ENCODE results near the gene KRTAP25-1.

The KRTAP25-1 gene, protein sequence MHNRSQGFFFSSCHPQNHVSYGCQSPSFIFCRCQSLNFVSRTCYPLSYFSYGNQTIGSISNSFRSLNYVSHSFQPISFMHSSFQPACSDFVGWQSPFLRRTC

GRCh38 chr21:30289215-30289614 is at the start of gene KRTAP25-1:
Gene KRTAP25-1, minus strand, starts transcription at chr21:30289514. Its CDS starts 24 bp downstream, at chr21:30289490.
- no peak for FAIRE-seq

- FAIRE-seq: no peak
These were observed 49.4 kb upstream of the KRTAP25-1 start for GRCh38 chr21:30338717-30339116.

DNA sequence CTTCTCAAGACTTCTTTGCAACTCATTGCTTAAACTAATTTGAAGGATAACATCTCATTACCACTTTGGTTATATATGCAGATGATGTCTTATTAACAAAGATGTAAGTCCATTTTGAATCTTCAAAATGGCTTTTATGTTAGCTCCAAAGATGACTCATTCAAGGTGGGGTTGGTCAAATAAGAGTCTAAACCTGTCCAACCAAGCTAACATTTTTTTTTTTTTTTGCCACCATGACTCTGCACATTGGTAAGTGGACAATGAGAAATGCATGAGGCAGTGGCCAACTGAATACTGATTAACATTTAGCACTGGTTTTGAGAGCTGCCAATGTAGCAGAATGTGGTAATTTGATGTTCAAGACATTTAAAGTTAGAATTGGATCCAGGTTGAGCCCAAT is 48.5 kb upstream of the KRTAP25-1 start:
- no peak for FAIRE-seq

DNA sequence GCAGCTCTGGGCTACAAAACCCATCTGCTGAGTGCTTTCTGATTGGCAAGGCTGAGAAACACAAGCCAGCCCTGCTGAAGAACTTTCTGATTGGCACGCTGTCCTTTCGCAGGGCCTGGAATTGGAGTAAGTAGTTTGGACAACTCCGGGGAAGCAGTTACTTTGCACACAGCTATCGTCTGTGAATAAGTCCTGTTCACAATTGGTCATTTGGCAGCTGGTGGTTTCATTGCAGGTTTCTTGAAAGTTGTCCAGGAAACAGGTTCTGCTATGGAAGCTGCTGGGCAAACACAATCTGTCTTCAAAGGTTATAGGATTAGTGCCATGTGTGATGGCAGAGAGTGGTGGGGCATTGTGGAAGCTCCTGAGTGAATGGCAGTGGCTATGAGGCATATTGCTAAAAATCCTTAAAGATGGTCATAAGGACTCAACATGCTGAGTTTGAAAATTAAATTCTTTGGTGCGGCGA is 48.0 kb upstream of the KRTAP25-1 start, which contains the start of gene KRTAP27-1:
Gene KRTAP27-1, minus strand, starts transcription at position 419 of the 469 bp plus-strand sequence. Its CDS starts 26 bp downstream, at position 393.
- FAIRE-seq: no peak

DNA sequence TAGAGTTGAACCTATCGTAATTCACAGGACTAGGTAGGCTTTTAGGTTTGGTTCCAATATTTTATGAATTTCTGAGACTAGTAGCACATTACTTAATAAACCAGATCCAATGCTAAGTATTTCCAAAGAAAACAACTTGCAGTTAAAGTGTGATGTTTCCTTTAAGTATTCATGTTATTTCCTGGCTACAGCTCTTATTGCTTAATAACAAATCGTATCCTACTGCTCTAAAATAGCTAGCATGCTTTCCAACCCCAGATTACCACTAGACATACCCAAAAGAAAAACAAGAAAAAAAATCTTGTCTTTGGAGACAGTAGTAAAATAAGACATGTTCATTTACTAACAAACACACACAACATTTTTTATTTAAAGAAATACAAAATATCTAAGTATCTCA is 47.3 kb upstream of the KRTAP25-1 start:
- peak; percentile 15 for FAIRE-seq

GRCh38 chr21:30333736-30334135 is 44.4 kb upstream of the KRTAP25-1 start:
- FAIRE-seq: no peak

GRCh38 chr21:30332681-30333080 is 43.4 kb upstream of the KRTAP25-1 start:
- FAIRE-seq: no peak

- FAIRE-seq: no peak
These were observed 40.0 kb upstream of the KRTAP25-1 start for GRCh38 chr21:30329203-30329875.

DNA sequence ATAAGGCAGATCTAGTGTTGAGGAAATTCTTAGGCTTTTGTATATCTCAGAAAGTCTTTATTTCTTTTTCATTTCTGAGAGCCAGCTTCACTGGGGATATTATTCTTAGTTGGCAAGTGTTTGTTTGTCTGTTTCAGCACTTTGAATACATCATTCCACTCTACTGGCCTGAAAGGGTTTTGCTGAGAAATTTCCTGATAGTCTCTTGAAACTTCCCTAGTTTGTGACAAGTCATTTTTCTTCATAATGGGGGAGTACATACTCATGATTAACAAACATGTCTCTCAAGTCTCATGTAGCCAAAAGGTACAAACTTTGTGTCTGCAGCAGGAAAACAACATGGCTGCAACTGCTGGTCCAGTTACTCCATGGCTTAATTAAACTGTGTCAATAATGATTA is 37.1 kb upstream of the KRTAP25-1 start:
- FAIRE-seq: no peak

DNA sequence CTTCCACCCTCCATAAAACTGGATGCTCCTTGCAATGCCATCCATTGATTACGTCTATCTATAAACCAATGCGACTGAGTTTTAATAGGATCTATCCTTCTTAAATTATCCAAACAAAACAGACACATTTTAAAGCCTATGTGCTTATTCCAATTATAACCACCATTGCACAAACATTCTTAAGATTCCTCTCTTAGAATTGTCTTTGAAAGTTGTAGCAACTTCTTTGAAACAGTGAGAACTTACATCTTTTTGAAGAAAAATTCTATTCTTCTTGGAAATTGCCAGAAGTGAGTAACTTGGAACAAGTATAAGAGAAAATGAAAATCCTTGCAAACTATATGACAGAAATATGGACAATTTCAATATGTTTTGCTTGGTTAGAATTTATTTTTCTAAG is 30.9 kb upstream of the KRTAP25-1 start, which contains the start of gene KRTAP26-1:
Gene KRTAP26-1, minus strand, starts transcription at position 101 of the 400 bp plus-strand sequence. CDS start 280 bp downstream, outside the sequence.
- no peak for FAIRE-seq

DNA sequence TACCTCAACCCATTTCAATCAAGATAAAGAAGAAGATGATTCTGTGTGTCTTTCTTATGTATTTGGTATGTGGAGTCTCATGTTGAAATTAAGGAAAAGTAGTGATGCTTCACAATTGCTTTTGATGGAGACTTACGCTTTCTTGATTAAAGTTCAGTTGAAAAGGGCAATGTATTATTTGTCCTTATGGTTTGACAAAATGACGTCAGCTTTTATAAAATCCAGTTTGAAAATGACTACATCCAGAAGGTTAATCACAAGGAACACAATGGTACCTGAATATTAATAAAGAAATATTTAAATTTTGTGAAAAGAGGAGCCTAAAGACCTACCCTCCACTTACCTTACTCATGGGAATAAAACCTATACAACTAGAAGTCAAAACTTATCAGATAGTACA is 26.4 kb upstream of the KRTAP25-1 start:
- no peak for FAIRE-seq

- FAIRE-seq: no peak
These were observed 17.6 kb upstream of the KRTAP25-1 start for GRCh38 chr21:30306884-30307283.

DNA sequence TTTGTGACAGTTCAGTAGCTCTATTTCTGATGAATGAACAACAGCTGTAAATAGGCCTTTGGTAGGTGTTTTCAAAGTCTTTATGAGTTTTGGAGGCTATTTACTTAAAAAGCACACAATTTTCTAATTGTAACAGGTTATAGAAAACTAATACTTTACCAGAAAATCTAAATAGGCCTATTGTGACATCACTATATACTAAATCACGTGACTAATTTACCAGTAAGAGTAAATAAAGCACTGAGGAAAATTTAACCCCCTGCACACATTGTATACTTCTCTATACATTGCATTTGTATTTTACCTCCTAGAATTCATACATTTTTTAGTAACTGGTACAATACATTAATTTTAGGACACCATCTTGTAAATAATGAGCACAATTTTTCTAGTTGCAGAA is 15.8 kb upstream of the KRTAP25-1 start:
- no peak for FAIRE-seq

- no peak for FAIRE-seq
These were observed 6.5 kb downstream of the KRTAP25-1 start, which contains the start of gene KRTAP24-1 for GRCh38 chr21:30282850-30283249. Gene KRTAP24-1, minus strand, starts transcription at chr21:30282950. Its CDS starts 18 bp downstream, at chr21:30282932.

DNA sequence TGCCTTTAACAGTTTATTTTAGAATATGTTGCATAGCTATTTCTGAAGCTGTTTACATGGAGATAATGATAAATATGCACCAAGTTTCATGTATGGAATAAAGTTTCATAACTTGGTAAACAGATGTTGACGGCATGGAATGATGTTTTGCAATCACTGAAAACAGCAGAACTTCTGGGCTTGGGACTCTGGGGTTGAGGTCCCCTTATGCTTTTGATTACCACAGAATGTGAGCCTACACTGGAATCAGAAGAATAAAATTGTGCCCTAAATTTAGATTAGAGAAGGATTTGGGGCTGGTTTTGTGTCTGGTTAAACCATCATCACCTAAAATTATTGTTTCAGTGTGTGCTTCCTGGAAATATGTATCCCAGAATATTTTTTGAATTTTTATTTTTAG is 17.7 kb downstream of the KRTAP25-1 start:
- FAIRE-seq: no peak

DNA sequence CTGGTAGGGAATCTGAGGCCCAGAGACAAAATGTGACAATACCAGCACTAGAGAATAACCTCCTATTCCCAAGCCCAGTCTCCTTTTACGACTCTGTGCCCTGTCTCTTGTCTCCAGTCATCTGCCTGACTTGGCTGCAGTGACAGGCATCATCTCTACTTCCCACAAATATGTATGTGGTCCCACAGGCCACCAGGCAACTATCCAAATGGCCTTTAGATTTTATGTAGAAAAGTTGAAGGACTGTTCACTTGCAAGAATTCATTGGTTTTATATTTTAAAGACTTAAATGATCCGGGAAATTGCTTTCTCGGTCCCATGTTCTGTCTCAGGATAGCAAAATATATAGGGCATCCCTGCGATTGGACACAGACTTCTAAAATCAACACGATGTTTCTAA is 18.2 kb downstream of the KRTAP25-1 start:
- no peak for FAIRE-seq

DNA sequence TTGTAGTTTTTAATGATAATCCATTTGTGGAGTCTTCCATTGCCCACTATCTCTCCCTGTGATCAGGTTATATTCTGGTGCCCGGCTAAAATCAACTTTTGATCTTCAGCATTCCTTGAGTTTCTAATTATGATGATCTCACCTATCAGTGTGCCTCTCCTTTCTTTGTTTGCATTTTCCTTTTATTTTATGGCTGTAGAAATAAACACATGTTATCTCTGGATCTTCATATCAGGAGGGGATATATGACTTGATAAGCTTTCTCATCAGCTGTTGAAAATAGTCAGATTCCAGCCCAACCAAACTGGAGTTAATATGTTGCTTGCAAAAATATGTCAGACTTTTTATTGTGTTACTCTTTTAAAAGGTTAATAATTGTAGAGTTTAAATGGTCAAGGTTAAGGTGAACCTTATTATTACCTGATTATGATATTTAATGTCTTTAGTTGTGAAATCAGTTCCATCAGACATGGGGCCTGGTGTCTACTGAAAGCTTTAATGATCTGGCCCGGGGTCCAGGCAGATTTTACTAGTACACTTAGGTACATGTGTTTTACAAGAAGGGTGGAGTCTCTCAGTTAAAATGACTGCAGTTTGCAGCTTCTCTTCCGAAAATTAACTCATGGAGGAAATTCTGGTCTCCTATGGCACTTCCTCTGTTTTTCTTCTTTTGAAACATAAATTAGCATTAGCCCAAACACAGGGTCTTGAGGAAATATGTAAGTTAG is 19.3 kb downstream of the KRTAP25-1 start:
- no peak for FAIRE-seq

GRCh38 chr21:30268608-30269197 is 20.6 kb downstream of the KRTAP25-1 start:
- FAIRE-seq: no peak

- FAIRE-seq: no peak
These were observed 31.5 kb downstream of the KRTAP25-1 start for GRCh38 chr21:30257773-30258172.

DNA sequence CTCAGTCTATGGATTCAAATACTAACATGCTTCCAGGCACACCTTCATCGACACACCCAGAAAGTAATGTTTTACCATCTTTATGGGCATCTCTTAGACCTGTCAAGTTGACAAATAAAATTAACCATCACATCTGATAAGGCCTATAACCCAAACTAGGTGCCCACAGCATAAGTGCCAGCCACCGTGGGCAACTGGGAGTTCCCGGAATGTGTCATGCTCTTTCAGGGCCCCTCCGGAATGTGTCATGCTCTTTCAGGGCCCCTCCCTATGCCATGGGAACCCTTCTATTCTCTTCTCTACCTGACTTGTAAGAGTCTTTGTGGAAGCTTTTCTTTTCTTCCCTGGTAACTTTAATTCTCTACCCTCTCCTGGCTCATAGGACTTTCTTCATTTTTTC is 33.2 kb downstream of the KRTAP25-1 start:
- FAIRE-seq: no peak

- FAIRE-seq: no peak
These were observed 33.6 kb downstream of the KRTAP25-1 start for GRCh38 chr21:30255679-30256078.

DNA sequence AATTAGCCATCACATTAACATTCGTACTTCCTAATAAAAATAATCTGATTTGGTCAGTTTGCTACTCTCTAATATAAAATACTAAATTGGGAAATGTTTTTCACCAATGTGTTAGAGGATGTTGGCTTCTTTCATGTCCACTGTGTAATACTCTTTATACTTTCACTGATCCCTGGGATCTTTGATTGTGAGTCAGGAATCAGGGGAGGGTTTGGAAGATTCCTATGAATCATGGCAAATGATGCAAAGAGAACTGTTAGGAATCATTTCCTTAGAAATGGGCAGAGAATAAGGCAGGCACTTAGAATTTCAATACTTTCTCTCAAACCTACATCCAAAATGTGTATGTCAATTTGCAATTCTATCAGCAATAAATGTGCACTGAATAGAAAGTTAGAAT is 37.5 kb downstream of the KRTAP25-1 start:
- no peak for FAIRE-seq

DNA sequence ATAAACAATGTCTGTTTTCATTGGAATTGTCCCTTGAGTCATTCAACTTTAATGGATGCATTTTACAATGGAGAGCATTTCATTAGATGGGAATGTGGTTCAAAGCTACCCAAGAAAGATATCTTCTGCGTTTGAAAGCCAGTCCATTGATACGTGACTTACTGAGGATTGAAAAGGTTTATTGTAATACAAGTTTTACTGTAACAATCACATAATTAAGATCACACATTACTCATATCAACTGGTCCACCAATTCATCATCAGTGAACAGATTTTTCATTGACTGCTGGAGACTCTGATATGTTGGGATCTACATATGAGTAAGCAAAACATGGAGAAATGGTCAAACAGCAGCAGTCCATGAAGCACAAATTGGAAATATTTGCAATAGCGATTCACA is 39.4 kb downstream of the KRTAP25-1 start:
- no peak for FAIRE-seq
